GM23338 (cell line): ENCODE results near the gene PTPRO. TPM values are rescaled to one million over a fixed set of nuclear protein-coding genes. Genes with fewer than 3 reads are reported as not detected.

Experiments used
- ATAC-seq: fragments of 200-7000 bp; cut with Tn5 transposase; 3 replicates; pipeline ENCODE4 v1.9.1; 2020
- DNase-seq: peaks from one replicate; pipeline ENCODE4 v3.0.0-alpha.2; 2015; ENCODE audit warnings: low spot score
- H2AFZ ChIP-seq: fragments of 200-600 bp; sonication (generic); 2 replicates; pipeline ENCODE4 v1.8.0; 2016; ENCODE audit warnings: antibody characterized with exemption, mild to moderate bottlenecking, moderate library complexity
- H3F3A ChIP-seq: fragments of 200-600 bp; sonication (generic); replicated peaks from 2 replicates; pipeline ENCODE4 v1.8.0; 2017; ENCODE audit warnings: antibody characterized with exemption, mixed run types, low read depth
- H3K27ac ChIP-seq: fragments of 200-600 bp; sonication (generic); 2 replicates; pipeline ENCODE4 v1.6.1; 2016; ENCODE audit warnings: low read depth
- H3K27me3 ChIP-seq: fragments of 200-600 bp; sonication (generic); 2 replicates; pipeline ENCODE4 v1.8.0; 2016; ENCODE audit warnings: mild to moderate bottlenecking, mixed run types, moderate library complexity; ENCODE audit not compliant: insufficient read depth
- H3K36me3 ChIP-seq: fragments of 200-600 bp; sonication (generic); 2 replicates; pipeline ENCODE4 v1.8.0; 2016; ENCODE audit warnings: mild to moderate bottlenecking; ENCODE audit not compliant: insufficient read depth
- H3K4me1 ChIP-seq: fragments of 200-600 bp; sonication (generic); 2 replicates; pipeline ENCODE4 v1.8.0; 2016; ENCODE audit warnings: mild to moderate bottlenecking, moderate library complexity; ENCODE audit not compliant: insufficient read depth
- H3K4me2 ChIP-seq: fragments of 200-600 bp; sonication (generic); 2 replicates; pipeline ENCODE4 v1.7.1; 2017; ENCODE audit warnings: mixed run types
- H3K4me3 ChIP-seq: fragments of 200-600 bp; sonication (generic); 2 replicates; pipeline ENCODE4 v1.6.1; 2016; ENCODE audit warnings: mixed run types
- H3K79me2 ChIP-seq: fragments of 200-600 bp; sonication (generic); replicated peaks from 2 replicates; pipeline ENCODE4 v1.8.0; 2017; ENCODE audit warnings: mild to moderate bottlenecking; ENCODE audit not compliant: insufficient read depth
- H3K9me2 ChIP-seq: fragments of 200-600 bp; sonication (generic); 2 replicates; pipeline ENCODE4 v1.8.0; 2017; ENCODE audit not compliant: insufficient read depth
- H4K20me1 ChIP-seq: fragments of 200-600 bp; sonication (generic); replicated peaks from 2 replicates; pipeline ENCODE4 v1.8.0; 2017; ENCODE audit warnings: mild to moderate bottlenecking; ENCODE audit not compliant: insufficient read depth
- H3K27ac Mint-ChIP-seq: 2 replicates; pipeline ENCODE4 v1.8.0; 2020; ENCODE audit warnings: inconsistent platforms, mild to moderate bottlenecking, moderate library complexity, mixed read lengths
- H3K27me3 Mint-ChIP-seq: 3 replicates; pipeline ENCODE4 v1.8.0; 2022; ENCODE audit warnings: low read depth, mild to moderate bottlenecking, moderate library complexity, mixed read lengths, inconsistent platforms; ENCODE audit not compliant: insufficient read depth, poor library complexity
- H3K36me3 Mint-ChIP-seq: 3 replicates; pipeline ENCODE4 v1.8.0; 2021; ENCODE audit warnings: low read depth, mild to moderate bottlenecking, inconsistent platforms, moderate library complexity, mixed read lengths
- H3K4me1 Mint-ChIP-seq: 3 replicates; pipeline ENCODE4 v1.8.0; 2020; ENCODE audit warnings: mild to moderate bottlenecking, inconsistent platforms, mixed read lengths
- H3K4me3 Mint-ChIP-seq: 3 replicates; pipeline ENCODE4 v1.8.0; 2021; ENCODE audit warnings: moderate library complexity, mild to moderate bottlenecking, inconsistent platforms, mixed read lengths
- H3K9me3 Mint-ChIP-seq: 3 replicates; pipeline ENCODE4 v1.8.0; 2020; ENCODE audit warnings: moderate library complexity, mild to moderate bottlenecking, inconsistent platforms, mixed read lengths
- CTCF ChIP-seq, 2 experiments: fragments of 200-600 bp in 1 of 2; sonication (generic) in 1 of 2; conservative IDR thresholded peaks; 2 replicates each; pipeline versions ENCODE4 v1.5.1 to v1.6.1; 2016 to 2017; ENCODE audit warnings: antibody characterized with exemption in 2 of 2, low read depth in 2 of 2, mild to moderate bottlenecking in 2 of 2, moderate library complexity in 1 of 2
- ETS1 ChIP-seq: IDR thresholded peaks from 2 replicates; pipeline ENCODE4 v1.6.1; 2016; ENCODE audit warnings: antibody characterized with exemption
- EZH2 ChIP-seq: fragments of 200-600 bp; sonication (generic); IDR thresholded peaks from one replicate; pipeline ENCODE4 v1.8.0; 2017; ENCODE audit warnings: antibody characterized with exemption, mild to moderate bottlenecking, low read depth; ENCODE audit not compliant: unreplicated experiment
- EZH2phosphoT487 ChIP-seq: fragments of 200-600 bp; sonication (generic); IDR thresholded peaks from one replicate; pipeline ENCODE4 v1.8.1; 2018; ENCODE audit warnings: antibody characterized with exemption; ENCODE audit not compliant: unreplicated experiment
- NANOG ChIP-seq: IDR thresholded peaks from 2 replicates; pipeline ENCODE4 v1.6.1; 2016; ENCODE audit warnings: antibody characterized with exemption, borderline replicate concordance
- POLR2AphosphoS5 ChIP-seq: IDR thresholded peaks from 2 replicates; pipeline ENCODE4 v1.6.1; 2016; ENCODE audit warnings: antibody characterized with exemption, low read depth
- STAT1 ChIP-seq: IDR thresholded peaks from one replicate; pipeline ENCODE4 v1.6.1; 2016; ENCODE audit warnings: antibody characterized with exemption; ENCODE audit not compliant: unreplicated experiment
- ZNF114 ChIP-seq: fragments of 250-450 bp; sonication (Bioruptor Pico); IDR thresholded peaks from 2 replicates; pipeline ENCODE4 v1.5.0; 2020; ENCODE audit warnings: mild to moderate bottlenecking, moderate library complexity
- ZNF331 ChIP-seq: fragments of 250-450 bp; sonication (Bioruptor Pico); IDR thresholded peaks from 2 replicates; pipeline ENCODE4 v1.5.0; 2020; ENCODE audit warnings: low read depth, mild to moderate bottlenecking, moderate library complexity
- ZNF462 ChIP-seq: fragments of 250-450 bp; sonication (Bioruptor Pico); IDR thresholded peaks from 2 replicates; pipeline ENCODE4 v1.5.0; 2020; ENCODE audit warnings: mild to moderate bottlenecking, moderate library complexity
- polyA plus RNA-seq: library from polyadenylated mRNA; unstranded; fragments of >200 nt; fragmentation: Nextera tagmentation; extraction: Ambion mirVana; gene quantifications from 2 replicates; pipeline ENCODE4 v1.2.1, GENCODE V29; 2016
- total RNA-seq: library from RNA; depleted of rRNA; stranded (reverse); fragments of >200 nt; shearing (Covaris generic); gene quantifications from 2 replicates; pipeline ENCODE4 v1.2.3, GENCODE V29; 2014

The PTPRO gene
- total and polyA plus RNA-seq, 2 experiments from 2014 or later, result 1.4 to 1.5 TPM

GRCh38 chr12:15336768-15337553 lies 14.7 kb downstream of the PTPRO start:
- ATAC-seq (no peak), DNase-seq (no peak)
- Mint-ChIP-seq H3K4me3 (no peak overlapping the region), H3K36me3 (no peaks in the 10 kb centered on the region), H3K27me3 (no peaks in the 10 kb centered on the region), H3K4me1 (no peaks in the 10 kb centered on the region), H3K27ac (no peak overlapping the region; the same call in 1 of the 2 replicates), H3K9me3 (no peaks in the 10 kb centered on the region)
- no peak overlapping the region for H3K27ac ChIP-seq
- H4K20me1 ChIP-seq, result no peaks in the 10 kb centered on the region
- no peak overlapping the region for H3K4me3 ChIP-seq
- no peaks in the 10 kb centered on the region for H3F3A ChIP-seq
- no peak overlapping the region for H3K4me2 ChIP-seq
- H3K79me2 ChIP-seq, result no peaks in the 10 kb centered on the region
- no peak for TF ChIP-seq POLR2AphosphoS5
- no peak for TF ChIP-seq STAT1
- no peak overlapping the region for H2AFZ ChIP-seq
- no peaks in the 10 kb centered on the region for H3K4me1 ChIP-seq
- no peaks in the 10 kb centered on the region for H3K36me3 ChIP-seq
- no peaks in the 10 kb centered on the region for H3K9me2 ChIP-seq
- no peaks in the 10 kb centered on the region for H3K27me3 ChIP-seq

- Histone ChIP-seq H2AFZ (no peak overlapping the region), H4K20me1 (no peaks in the 10 kb centered on the region), H3K27ac (no peak overlapping the region), H3K36me3 (no peaks in the 10 kb centered on the region), H3K27me3 (no peaks in the 10 kb centered on the region), H3K9me2 (no peaks in the 10 kb centered on the region), H3K4me3 (no peak overlapping the region), H3K4me1 (no peaks in the 10 kb centered on the region), H3F3A (no peaks in the 10 kb centered on the region), H3K79me2 (no peaks in the 10 kb centered on the region), H3K4me2 (no peak overlapping the region)
- Mint-ChIP-seq H3K27ac (no peak overlapping the region), H3K36me3 (no peaks in the 10 kb centered on the region), H3K9me3 (no peaks in the 10 kb centered on the region), H3K27me3 (peaks cover 3% of the 10 kb centered on the region), H3K4me1 (no peaks in the 10 kb centered on the region), H3K4me3 (no peak overlapping the region)
- no peak for DNase-seq
- no peak for ATAC-seq
- TF ChIP-seq ZNF331 (CRISPR knock-in tag), result no peak
- TF ChIP-seq EZH2phosphoT487, result no peak
- TF ChIP-seq CTCF (conservative IDR thresholded peaks at IDR 0.05; ENCODE audit: low read depth in 2 of 2), result no peak
- TF ChIP-seq POLR2AphosphoS5, result no peak
- TF ChIP-seq ZNF114 (CRISPR knock-in tag), result no peak
- TF ChIP-seq NANOG, result no peak
- no peak for TF ChIP-seq STAT1
- no peak for TF ChIP-seq ETS1
- no peak for TF ChIP-seq EZH2
- no peak for TF ChIP-seq ZNF462 (CRISPR knock-in tag)
Measured at GRCh38 chr12:15341371-15341770, 19.1 kb downstream of the PTPRO start.
